GM23248 (cell line): ENCODE measurements around the gene VWC2.

Source experiments
- EZH2 ChIP-seq: fragments of 200-600 bp; sonication (generic); IDR thresholded peaks from 2 replicates; pipeline ENCODE4 v1.6.1; 2018; ENCODE audit warnings: antibody characterized with exemption, mild to moderate bottlenecking; ENCODE audit not compliant: insufficient read depth, poor library complexity, severe bottlenecking
- EZH2phosphoT487 ChIP-seq: fragments of 200-600 bp; sonication (generic); IDR thresholded peaks from 2 replicates; pipeline ENCODE4 v1.6.1; 2018; ENCODE audit warnings: antibody characterized with exemption, moderate library complexity, mild to moderate bottlenecking, low read depth; ENCODE audit not compliant: insufficient read depth

DNA sequence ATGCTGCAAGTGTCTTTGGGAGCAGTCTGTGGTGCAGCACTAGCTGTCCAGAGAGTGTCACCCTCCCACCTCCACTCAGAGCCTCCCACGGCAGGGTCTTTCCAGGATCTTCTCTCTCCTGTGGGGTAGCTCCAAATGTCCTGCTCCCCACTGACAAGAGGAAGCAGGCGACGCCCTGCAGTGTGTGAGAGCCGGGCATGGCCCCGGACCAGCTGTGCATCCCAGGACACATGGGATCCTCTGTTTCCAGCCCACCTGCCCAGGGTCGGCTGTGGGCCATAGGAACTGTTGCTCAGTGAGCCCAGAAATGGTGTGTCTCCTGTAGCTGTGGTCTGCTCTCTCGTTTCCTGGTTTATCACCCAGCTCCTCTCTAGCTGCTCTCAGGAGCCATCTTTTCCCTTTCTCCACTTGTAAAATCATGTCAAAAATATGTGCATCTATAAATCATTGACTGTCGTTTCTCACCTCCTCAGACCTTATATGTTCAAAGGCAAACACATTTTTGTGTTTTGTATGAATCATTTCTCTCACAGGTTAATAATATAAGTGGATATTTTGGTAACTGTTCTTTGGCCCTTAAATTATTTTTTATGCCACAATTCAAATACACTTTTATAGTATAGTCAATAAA lies 74.9 kb downstream of the VWC2 start:
- no peak for TF ChIP-seq EZH2
- TF ChIP-seq EZH2phosphoT487, result no peak
